DMS53 treated with DMSO at 0.1 percent for 48 hours (cell line): ENCODE results near the gene EVA1B.

Source experiments
- DNase-seq: peaks from one replicate; lab custom pipeline; 2025; ENCODE audit not compliant: unreplicated experiment; lab: John Stamatoyannopoulos, UW

EVA1B gene

GRCh38 chr1:36320767-36321118 lies 2.7 kb downstream of the EVA1B start:
- no peak for DNase-seq

GRCh38 chr1:36320291-36320761 lies 3.1 kb downstream of the EVA1B start:
- no peak for DNase-seq

- no peak for DNase-seq
These were observed 14.0 kb downstream of the EVA1B start for GRCh38 chr1:36309397-36309796.

- DNase-seq: no peak
These were observed 15.7 kb downstream of the EVA1B start for GRCh38 chr1:36307601-36308330.

- peak; percentile 84 for DNase-seq
These were observed 16.5 kb downstream of the EVA1B start for GRCh38 chr1:36306902-36307456.

GRCh38 chr1:36306210-36306901 lies 17.1 kb downstream of the EVA1B start, which contains the start of gene SH3D21:
SH3D21 (plus strand) TSS chr1:36306368; CDS start chr1:36306421, 53 bp downstream.
- peak; percentile 68 for DNase-seq

- DNase-seq: no peak
These were observed 17.6 kb downstream of the EVA1B start for GRCh38 chr1:36305915-36306209.

GRCh38 chr1:36304970-36305914 lies 18.2 kb downstream of the EVA1B start:
- no peak for DNase-seq

GRCh38 chr1:36304521-36304920 lies 18.9 kb downstream of the EVA1B start:
- no peak for DNase-seq

GRCh38 chr1:36303650-36304360 lies 19.6 kb downstream of the EVA1B start:
- DNase-seq: no peak

GRCh38 chr1:36303244-36303643 lies 20.2 kb downstream of the EVA1B start:
- no peak for DNase-seq

GRCh38 chr1:36301220-36301619 lies 22.2 kb downstream of the EVA1B start:
- no peak for DNase-seq

- DNase-seq: no peak
These were observed 22.9 kb downstream of the EVA1B start for GRCh38 chr1:36300526-36300925.

- DNase-seq: no peak
These were observed 24.8 kb downstream of the EVA1B start for GRCh38 chr1:36298640-36299039.

- DNase-seq: no peak
These were observed 26.4 kb downstream of the EVA1B start for GRCh38 chr1:36297062-36297461.

GRCh38 chr1:36295390-36295789 lies 28.1 kb downstream of the EVA1B start:
- no peak for DNase-seq

GRCh38 chr1:36287595-36287994 lies 35.9 kb downstream of the EVA1B start:
- DNase-seq: no peak

GRCh38 chr1:36286802-36287201 lies 36.6 kb downstream of the EVA1B start:
- DNase-seq: no peak

- DNase-seq: peak; percentile 56
These were observed 37.9 kb downstream of the EVA1B start for GRCh38 chr1:36285443-36286101.

GRCh38 chr1:36284517-36284916 lies 38.9 kb downstream of the EVA1B start:
- DNase-seq: no peak
